Measurements from ENCODE around the gene CCL18.
"Not testable (repeated sequence)": the region's sequence is repeated elsewhere in the genome, so short reads cannot be mapped to it uniquely, and the experiment has no call there.

DNA sequence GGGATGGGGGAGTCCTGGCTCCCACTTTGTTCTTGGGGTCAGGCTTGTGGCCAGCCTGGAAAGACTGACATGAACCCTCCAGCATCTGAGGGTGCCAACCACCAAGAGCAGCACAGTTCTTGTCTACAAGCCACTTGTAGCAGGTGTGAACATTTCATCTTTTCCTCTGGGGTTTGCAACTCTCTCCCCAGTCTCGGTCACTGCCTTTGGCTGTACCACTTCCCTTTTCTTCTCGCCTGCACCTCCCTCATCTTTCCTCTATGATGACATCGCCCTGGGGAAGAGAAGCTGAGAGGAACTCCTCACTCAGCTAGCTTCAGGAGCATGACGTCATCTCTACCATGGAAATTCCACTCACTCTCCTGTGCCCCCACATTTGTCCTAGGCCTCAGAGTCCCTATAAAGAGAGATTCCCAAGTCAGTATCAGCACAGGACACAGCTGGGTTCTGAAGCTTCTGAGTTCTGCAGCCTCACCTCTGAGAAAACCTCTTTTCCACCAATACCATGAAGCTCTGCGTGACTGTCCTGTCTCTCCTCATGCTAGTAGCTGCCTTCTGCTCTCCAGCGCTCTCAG, 39.4 kb downstream of the CCL18 start, which contains the start of gene CCL4:
- TF ChIP-seq EZH2 (IDR thresholded peaks at IDR 0.05; ENCODE audit: borderline replicate concordance, insufficient read depth, low read length, poor library complexity, severe bottlenecking); POLR2AphosphoS5 (IDR thresholded peaks at IDR 0.05): not testable (repeated sequence)
